HepG2 (cell line): ENCODE results near the gene TJAP1.

Source experiments
- EP300 ChIP-seq, 3 experiments: sonication (generic) in 1 of 3; formaldehyde crosslinking in 1 of 3; IDR thresholded peaks; 2 replicates each; pipeline versions ENCODE4 v1.5.1 to v1.6.1; 2011 to 2020; ENCODE audit warnings: low read depth in 2 of 3, low read length in 2 of 3, borderline replicate concordance in 1 of 3, improper control_type of control experiment in 1 of 3, mild to moderate bottlenecking in 1 of 3, missing genetic modification reagents in 1 of 3, moderate library complexity in 1 of 3
- IRF2 ChIP-seq: IDR thresholded peaks from 2 replicates; pipeline ENCODE4 v1.6.1; 2018; ENCODE audit warnings: missing genetic modification reagents, missing compliant biosample characterization
- KDM5A ChIP-seq: fragments of 200-600 bp; sonication (generic); IDR thresholded peaks from 2 replicates; pipeline ENCODE4 v1.7.0; 2018; ENCODE audit warnings: antibody characterized with exemption, mild to moderate bottlenecking, low read length, borderline replicate concordance
- RAD21 ChIP-seq: fragments of 450-650 bp; formaldehyde crosslinking; IDR thresholded peaks from 2 replicates; pipeline ENCODE4 v1.5.0; 2020; ENCODE audit warnings: mild to moderate bottlenecking
- SIN3A ChIP-seq: IDR thresholded peaks from 2 replicates; pipeline ENCODE4 v1.6.1; 2011; ENCODE audit warnings: low read depth, mild to moderate bottlenecking, control low read depth, low read length, borderline replicate concordance
- TCF7 ChIP-seq: sonication (generic); IDR thresholded peaks from 2 replicates; pipeline ENCODE4 v1.6.1; 2016; ENCODE audit warnings: antibody characterized with exemption, low read depth
- ZNF639 ChIP-seq: conservative IDR thresholded peaks from 2 replicates; pipeline ENCODE4 v1.6.1; 2018; ENCODE audit warnings: missing genetic modification reagents
- ZNF772 ChIP-seq: sonication (generic); formaldehyde crosslinking; IDR thresholded peaks from 2 replicates; pipeline ENCODE4 v1.5.0; 2020; ENCODE audit warnings: mild to moderate bottlenecking, missing genetic modification reagents
- TF ChIP-seq, protein P1 (sequence below): IDR thresholded peaks from 2 replicates; pipeline ENCODE4 v1.6.1; 2016

DNA sequence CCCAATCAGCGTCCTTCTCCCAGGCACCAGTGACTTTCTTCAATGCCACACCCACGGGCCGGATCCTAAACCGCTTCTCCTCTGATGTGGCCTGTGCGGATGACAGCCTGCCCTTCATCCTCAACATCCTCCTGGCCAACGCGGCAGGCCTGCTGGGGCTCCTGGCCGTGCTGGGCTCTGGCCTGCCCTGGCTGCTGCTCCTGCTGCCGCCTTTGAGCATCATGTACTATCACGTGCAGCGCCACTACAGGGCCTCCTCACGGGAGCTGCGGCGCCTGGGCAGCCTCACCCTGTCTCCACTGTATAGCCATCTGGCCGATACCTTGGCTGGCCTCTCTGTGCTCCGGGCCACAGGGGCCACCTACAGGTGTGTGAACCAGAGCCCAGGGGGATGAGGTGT lies 31.8 kb upstream of the TJAP1 start:
- TF ChIP-seq ZNF639 (CRISPR knock-in tag) (no peak), RAD21 (CRISPR knock-in tag) (no peak), TCF7 (no peak), ZNF772 (CRISPR knock-in tag) (no peak), EP300 (IDR thresholded peaks at IDR 0.05; ENCODE audit: low read depth in 2 of 2, low read length in 2 of 2) (no peak), EP300 (CRISPR knock-in tag; IDR thresholded peaks at IDR 0.05; ENCODE audit: borderline replicate concordance) (no peak), KDM5A (no peak), SIN3A (no peak), IRF2 (CRISPR knock-in tag) (no peak)
- TF ChIP-seq, protein P1, sequence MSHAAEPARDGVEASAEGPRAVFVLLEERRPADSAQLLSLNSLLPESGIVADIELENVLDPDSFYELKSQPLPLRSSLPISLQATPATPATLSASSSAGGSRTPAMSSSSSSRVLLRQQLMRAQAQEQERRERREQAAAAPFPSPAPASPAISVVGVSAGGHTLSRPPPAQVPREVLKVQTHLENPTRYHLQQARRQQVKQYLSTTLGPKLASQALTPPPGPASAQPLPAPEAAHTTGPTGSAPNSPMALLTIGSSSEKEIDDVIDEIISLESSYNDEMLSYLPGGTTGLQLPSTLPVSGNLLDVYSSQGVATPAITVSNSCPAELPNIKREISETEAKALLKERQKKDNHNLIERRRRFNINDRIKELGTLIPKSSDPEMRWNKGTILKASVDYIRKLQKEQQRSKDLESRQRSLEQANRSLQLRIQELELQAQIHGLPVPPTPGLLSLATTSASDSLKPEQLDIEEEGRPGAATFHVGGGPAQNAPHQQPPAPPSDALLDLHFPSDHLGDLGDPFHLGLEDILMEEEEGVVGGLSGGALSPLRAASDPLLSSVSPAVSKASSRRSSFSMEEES (CRISPR knock-in tag), result no peak
